HG02973 (cell line): Measurements from ENCODE around the gene FRMD4A.
"Not testable (repeated sequence)": the region's sequence is repeated elsewhere in the genome, so short reads cannot be mapped to it uniquely, and the experiment has no call there.

Source experiments
- ATAC-seq: cut with Tn5 transposase; IDR thresholded peaks from one replicate; pipeline ENCODE4 v1.9.1; 2021; ENCODE audit warnings: moderate library complexity; ENCODE audit not compliant: unreplicated experiment

The FRMD4A gene

DNA sequence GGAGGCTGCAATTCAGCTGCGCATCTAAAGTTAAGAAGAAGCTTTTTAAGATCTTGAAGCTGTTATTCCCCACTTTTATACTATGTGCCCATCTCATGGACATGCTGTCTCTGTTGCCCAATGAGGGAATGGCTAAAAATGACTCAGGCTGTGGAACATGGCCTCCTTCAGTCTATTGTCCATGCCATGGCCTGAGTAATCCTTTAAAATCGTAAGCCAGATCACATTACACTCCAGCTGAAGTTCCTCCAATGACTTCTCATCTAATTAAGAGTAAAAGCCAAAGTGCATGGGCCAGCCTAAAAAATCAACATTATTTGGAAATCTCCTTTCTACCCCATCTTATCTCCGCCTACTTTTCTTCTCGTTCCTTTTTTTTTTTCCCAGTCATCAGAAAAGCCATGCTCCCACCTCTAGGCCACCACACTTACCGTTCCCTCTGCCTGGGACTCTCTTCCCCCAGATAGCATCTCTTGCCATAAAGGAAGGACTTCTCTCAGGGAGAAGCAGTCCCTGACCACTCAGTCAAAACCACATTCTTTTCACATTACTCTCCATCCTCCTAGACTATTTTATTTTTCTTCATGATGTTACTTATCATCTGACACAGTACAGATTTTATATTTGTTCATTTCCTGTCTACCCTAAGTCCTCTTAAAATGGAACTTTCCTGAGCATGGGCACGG, 406.5 kb downstream of the FRMD4A start:
- ATAC-seq = no peak

DNA sequence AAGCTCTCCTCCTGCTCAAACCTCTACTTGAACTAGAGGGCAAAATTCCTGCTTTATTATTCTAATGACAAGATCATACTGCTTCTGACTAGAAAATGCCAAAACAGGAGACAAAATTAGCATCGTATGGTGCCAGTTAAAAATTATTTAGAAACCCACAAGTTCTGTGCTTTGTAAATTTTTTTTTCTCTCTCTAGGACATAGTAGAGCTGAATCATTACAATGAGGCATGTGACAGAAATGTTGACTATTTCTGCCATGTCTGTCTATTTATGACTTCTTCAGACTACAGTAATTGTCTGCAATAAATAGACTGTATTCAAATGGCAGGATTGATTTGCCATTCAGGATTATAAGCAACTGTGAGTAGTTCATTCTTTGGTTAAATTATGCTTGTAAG, 408.1 kb downstream of the FRMD4A start:
- no peak for ATAC-seq

DNA sequence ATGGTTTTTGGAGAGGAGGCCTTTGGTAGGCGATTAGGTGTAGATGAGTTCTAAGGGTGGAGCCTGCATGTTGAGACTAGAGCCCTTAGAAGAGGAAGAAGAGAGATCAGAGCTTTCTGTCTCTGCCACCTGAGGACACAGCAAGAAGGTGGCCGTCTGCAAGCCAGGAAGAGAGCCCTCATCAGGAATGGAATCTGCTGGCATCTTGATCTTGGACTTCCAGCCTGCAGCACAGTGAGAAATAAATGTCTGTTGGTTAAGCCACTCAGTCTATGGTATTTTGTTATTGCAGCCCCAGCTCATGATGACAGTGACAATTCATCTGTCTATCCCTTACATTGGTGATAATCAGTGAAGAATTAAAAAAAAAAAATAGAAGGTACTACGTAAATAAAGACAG, 408.8 kb downstream of the FRMD4A start:
- no peak for ATAC-seq

DNA sequence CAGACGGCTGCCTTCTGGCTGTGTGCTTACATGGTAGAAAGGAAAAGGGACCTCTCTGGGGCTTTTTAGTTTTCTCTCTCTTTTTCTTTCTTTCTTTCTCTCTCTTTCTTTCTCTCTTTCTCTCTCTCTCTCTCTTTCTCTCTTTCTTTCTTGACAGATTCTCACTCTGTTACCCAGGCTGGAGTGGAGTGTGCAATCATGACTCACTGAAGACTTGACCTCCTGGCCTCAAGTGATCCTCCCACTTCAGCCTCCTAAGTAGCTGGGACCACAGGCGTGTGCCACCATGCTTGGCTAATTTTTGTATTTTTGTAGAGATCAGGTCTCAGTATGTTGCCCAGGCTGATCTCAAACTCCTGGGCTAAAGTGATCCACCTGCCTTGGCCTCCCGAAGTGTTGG, 409.6 kb downstream of the FRMD4A start:
- ATAC-seq = not testable (repeated sequence)

DNA sequence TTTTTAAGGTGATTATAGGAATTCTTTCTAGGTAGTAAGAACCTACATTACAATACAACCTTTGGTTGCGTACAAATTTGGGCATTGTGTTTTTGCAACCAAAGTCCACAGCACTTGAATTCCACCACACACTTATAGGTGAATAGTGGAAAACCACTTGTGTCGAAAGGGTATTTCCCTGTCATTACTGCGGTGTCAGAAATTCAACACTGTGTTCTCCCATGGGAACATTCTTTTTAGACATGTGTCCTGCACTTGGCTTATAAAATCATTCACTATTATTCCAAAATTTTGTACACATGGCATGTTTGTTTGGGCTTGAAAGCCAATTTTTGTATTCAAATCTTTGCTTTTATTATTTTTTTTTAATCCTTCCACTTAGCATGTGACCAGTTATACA, 410.3 kb downstream of the FRMD4A start:
- ATAC-seq = no peak

DNA sequence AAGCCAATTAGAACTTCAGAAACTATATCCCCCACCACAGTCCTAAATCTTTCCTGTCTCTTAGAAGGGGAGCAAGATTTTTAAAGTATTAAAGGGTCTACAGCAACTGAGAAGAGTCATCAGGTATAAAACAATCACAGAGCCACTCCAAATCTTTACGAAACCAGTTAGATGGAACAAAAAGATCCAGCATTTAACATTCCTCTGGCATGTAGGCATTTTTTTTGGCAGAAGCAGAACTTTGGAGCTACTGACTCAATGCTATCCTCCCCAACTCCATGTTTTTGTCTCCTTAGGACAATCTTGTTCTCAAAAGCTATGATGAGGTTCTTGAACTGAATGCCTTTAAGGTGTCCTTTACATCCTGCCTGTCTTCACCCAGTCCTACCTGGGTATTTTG, 410.7 kb downstream of the FRMD4A start:
- no peak for ATAC-seq

DNA sequence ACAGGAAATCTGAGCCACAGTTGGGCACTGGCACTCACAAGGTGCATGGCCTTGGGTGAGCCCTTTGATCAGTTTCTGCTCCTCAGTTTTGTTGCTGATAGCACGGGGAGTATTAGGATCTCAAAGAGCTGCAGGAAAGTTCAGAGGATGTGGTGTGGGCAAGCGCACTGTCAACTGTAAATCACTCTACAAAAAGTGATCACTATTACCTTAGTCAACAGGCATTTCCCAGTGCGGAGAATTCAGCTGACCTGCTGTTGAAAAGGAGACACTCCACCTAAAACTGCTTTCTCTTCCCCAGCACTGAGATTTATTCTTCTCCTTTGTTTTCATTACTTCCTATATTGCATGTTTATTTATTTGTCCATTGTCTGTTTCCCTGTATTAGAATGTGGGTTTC, 412.9 kb downstream of the FRMD4A start:
- no peak for ATAC-seq

DNA sequence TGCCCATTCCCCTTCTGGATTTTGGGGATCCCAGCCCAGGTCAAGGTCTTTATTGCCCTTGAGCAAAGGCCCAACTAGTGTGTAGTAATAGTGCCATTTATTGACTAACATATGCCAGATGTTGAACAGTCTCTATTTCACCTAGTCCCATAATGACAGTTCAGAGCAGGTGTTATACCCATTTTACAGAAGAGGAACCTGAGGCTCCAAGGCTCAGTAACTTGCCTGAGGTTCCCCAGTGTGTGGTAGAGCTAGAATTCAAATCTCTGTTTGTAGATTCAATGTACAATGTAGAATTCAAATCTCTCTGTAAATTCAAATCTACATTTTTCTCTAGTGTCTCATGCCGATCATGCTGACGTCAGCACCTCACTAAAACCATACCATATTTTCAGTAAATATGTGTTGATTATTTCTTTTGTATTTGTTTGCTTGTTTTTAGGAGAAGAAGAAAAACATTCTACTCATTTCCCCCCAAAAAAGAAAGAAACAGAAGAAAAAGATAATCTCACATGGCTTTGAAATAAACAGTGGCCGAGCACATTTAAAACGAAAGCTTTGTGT, 414.3 kb downstream of the FRMD4A start:
- ATAC-seq = no peak

DNA sequence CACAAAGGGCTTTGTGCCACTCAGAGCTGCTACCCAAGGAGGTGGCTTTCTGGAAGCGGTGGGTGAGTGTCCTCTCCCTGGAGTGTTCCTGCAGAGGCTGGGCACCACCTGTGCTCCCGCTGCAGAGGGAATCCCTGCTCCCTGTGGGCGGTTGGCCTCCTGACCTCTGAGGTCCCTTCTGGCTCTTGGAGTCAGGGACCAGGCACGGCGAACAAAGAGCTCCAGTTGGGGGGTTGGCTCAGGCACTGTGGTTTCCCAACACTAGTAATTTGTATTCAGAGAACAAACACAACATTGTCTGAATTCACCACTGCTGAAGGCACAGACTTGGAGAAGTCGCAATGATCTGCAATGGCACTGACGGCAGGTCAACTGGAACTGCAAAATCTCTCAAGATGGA, 415.0 kb downstream of the FRMD4A start:
- ATAC-seq = no peak

DNA sequence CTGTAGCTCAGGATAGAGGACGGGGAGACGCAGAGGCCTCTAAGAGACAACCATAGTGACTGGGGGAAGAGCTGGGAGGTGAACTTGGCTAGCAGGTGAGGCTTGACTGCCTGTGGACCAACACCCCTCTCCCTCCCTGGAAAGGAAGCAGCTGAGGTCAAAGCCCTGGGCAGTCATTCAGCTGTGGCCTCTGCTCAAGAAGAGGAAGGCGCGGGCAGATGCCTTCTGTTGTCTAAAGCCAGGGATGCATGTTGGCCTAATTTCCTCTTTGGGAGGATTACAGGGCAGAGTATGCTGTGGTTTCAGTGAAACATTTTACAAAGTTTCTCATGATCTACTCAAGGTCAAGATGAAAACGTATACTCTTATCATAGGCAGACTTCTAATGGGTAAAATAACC, 416.8 kb downstream of the FRMD4A start:
- no peak for ATAC-seq

DNA sequence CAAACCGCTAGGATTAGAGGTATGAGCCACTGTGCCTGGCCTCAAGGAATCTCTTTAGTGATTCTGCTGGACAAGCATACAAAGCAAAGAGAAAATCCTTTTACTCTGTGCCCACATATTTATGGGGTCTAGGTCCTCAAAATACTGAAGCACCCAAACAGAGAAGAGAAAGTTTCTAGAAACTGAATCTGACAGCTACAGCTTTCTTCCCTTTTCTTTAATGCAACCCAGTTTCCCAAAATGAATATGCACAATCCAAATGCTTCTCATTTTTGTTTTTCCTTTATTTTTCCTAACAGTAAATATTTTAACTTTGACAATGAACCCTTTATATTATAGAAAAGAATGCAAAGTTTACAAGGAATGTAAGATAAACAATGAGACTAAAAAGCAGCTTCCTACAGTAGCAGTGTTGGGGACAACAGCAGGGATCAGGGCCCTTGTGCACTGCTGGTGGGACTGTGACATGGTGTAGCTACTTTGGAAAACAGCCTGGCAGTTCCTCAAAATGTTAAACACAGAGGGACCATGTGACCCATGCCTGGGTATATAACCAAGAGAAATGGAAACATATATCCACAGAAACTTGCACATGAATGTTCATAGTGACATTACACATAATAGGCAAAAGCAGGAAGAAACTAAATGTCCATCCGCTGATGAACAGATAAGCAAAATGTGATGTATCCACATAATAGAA, 418.8 kb downstream of the FRMD4A start:
- ATAC-seq = no peak

DNA sequence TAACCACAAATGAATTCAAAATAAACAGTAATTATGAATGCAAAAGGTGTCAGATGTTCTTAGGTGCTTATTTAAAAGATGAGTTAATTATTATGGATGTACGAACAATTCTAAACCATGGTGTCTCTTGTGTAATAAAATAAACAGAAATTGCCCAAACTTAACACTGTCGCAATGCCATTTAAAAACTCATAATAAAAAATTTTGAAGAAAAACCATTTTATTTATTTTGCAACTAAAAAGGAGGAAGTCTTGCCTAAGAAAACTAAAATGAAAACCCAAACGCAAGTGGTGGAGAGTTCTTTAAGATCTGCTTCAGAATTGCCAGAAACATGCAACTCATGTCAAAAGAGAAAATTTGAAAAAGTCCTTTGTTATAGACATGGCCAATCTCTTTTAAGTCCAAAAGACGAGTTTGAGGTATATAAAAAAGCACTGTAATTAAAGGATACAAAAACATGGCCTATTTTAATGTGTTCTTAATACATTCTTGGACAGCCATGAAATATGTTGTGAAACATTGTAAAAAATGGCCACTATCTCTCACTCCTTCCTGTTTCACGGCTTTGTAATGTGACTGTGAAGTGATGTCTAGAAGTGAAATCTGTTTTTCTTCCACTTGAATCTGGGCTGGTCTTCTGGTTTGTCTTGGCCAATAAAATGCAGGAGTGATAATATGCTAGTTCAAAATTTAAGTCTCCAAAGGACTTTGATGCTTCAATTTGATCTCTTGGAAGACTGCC, 421.0 kb downstream of the FRMD4A start:
- no peak for ATAC-seq

DNA sequence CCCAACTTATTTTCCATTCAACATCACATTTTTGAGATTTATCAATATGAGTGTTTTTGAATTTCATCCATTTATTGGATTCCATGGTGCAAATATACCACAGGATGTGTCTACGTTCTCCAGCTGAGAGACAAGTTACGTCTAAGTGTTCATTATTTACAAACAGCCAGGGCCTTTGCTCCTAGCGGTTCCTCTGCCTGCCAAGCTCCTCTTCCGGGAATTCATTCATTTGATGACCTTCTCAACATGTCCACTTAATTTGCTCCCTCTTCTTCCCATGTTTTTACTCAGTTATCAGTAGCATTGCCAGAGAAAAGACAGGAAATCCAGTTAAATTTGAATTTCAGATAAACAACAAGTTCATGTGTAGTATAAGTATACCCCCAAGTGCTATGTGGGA, 422.2 kb downstream of the FRMD4A start:
- no peak for ATAC-seq

DNA sequence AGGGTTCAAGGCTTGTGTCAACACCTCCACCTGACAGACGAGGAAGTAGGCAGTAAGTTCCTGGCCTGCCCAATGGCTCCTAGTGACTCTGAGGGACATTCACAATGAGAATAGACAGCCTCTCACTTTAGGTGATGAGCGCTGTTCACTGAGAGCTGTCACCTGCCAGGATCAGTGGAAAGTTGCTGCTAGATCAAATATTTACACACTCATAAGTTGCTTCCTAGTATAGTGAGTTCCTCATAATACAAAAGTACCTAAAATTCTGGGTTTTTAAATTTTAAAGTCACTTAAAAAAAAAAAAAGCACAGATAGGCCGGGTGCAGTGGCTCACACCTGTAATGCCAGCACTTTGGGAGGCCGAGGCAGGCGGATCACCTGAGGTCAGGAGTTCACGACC, 423.2 kb downstream of the FRMD4A start:
- ATAC-seq = no peak

DNA sequence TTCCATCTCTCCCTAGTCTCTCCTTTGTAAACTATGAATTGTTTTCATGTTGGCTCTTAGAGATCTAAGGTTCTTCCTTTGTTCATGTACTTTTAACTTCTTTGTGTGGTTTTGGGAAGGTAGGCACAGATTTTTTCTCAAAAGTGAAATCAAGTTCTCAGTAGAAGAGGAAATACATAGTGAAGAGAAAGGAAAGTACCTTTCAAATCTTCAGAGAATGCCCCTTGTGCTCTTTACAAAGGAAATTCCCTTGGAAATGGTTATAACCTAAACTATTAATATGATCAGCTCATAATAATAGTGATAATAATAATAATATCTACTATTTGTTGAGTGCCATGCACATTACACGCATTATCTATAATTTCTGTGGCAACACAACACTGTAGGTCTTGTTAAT, 425.4 kb downstream of the FRMD4A start:
- ATAC-seq = no peak

DNA sequence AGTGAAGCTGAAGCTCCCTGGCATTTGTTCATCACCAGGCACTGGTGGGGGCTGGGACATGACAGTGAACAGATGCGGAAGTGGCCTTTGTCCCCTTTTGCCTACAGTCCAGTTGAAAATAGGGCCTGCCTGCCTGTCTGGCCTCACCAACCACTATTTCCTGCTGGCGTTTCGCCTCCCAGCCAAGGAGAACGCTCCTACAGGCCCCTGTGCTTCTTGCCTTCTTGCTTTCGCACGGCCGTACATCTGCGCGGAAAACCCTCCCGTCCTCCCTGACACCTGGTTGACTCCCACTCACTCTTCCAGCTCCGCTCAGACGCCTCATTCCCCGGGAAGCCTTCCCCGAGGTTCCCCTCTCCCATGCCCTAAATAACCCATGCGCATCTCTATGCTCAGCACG, 426.7 kb downstream of the FRMD4A start:
- ATAC-seq = no peak

DNA sequence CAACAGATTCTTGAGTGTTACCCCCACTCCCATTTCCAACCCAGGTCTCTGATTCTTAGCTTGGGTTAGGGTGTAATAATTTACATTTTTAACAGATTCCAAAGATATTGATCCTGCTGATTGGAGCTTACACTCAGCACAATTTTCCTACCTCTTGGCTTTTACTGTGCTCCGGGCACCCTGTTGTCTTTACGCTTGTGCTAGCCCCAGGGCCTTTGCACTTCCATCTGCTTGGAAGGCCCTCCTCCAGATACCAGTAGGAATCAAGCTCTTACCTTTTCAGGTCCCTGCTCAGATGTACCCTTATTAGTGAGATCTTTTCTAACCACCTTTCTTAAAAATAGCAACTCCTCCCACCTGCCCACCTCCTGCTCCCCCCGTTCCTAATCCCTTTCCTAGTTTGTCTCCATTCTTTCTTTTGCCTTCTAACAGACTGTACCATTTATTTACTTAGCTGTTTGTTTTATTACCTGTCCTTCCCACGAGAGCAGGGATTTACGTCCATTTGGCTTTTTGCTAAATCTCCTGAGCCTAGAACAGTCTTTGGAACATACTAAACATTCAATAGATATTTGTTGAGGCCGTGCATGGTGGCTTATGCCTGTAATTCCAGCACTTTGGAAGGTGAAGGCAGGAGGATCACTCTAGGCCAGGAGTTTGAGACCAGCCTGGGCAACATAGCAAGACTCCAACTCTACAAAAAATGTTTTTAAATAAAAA, 427.7 kb downstream of the FRMD4A start:
- ATAC-seq = no peak

DNA sequence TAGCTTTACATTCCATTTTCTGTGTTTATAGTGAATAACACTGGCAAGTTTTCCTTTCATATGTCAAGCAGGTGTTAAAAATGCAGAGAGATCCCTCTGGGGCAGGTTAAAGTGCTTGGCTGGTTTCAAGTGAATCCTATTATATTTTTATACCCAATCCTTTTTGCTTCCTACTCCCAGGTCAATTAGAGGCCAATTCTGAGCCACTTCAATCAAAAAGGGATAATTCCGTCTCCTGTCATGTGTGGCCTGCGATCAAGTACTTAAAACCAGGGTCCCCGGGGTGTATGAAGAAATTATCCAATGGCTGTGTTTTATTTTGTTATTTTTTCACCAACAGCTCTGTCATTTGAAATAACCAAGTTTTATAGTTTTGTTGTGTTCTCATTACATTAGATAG, 430.8 kb downstream of the FRMD4A start:
- no peak for ATAC-seq

DNA sequence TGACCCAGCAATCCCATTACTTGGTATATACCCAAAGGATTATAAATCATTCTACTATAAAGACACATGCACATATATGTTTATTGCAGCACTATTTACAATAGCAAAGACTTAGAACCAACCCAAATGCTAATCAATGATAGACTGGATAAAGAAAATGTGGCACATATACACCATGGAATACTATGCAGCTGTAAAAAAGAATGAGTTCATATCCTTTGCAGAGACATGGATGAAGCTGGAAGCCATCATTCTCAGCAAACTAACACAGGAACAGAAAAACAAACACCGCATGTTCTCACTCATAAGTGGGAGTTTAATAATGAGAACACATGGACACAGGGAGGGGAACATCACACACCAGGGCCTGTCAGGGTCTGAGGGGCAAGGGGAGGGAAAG, 434.6 kb downstream of the FRMD4A start:
- ATAC-seq = not testable (repeated sequence)

DNA sequence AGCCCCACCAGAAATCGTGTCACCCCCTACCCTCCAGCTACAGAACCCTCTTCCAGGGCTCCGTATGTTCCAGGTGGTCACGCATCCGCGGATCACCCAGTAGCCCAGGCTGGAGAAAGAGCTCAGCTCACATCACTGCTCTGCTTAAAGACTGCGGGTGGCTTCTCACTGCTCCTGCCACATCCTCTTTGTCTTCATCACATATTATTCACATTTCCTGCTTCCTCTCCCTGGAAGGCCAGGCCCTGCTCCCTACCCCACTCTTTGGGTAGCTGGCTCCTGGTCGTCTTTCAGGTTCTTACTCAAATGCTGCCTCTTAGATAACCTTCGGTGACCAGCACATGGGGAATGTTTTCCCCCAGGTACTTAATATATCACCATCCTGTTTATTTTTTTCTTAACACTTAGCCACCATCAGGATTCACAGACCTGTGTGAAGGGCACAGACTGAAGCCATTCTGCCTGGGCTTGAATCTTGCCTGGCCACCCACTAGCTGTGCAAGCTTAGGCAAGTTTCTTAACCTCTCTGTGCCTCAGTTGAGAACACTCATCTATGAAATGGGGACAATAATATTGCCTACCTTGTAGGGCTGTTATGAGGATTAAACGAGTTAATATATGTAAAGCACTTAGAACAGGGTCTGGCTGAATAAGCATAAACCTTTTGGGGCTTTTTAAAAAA, 436.2 kb downstream of the FRMD4A start:
- ATAC-seq = no peak

DNA sequence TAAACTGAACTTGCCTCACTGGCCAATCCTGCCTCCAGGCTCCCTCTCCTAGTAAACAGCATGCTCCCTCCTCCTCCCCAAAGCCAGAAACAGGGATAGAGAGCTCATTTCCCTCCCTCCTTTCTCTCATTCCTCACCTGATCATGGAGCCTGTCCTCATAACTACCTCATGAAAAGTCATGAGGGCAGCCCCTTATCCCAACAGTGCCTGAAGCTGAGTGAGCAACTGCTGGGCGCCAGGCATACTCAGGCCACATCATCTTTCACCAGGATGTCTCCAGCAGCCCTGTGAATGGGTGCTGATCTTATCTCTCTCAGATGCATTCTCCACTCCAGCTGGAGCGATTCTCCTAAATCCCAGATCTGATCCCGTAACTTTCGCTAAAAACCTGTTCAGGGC, 436.8 kb downstream of the FRMD4A start:
- no peak for ATAC-seq
